ENCODE results near the gene RALGPS1.

The RALGPS1 gene

GRCh38 chr9:127223810-127224177, 309.2 kb downstream of the RALGPS1 start:
- no peaks in the 10 kb centered on the region for H3K9me3 ChIP-seq (ENCODE audit: control extremely low read depth in 1 of 5, control insufficient read depth in 4 of 5, insufficient read depth in 2 of 5, low read depth in 1 of 5, low read length in 4 of 5)
- peaks cover 0 to 23% (median 19%) of the 10 kb centered on the region in 4 experiments for H3K4me1 ChIP-seq (ENCODE audit: control extremely low read depth in 1 of 4, control insufficient read depth in 4 of 4, insufficient read depth in 4 of 4, low read length in 3 of 4)
- peak overlapping the region in 4 of 7 experiments; percentile 30 to 65 (median 60) for H3K4me3 ChIP-seq (ENCODE audit: control insufficient read depth in 1 of 7, extremely low read depth in 1 of 7, insufficient read depth in 4 of 7, low read depth in 2 of 7, low read length in 6 of 7)
- H3K36me3 ChIP-seq (ENCODE audit: control insufficient read depth in 4 of 4, insufficient read depth in 4 of 4, low read length in 3 of 4): no peaks in the 10 kb centered on the region
- ChIA-PET POLR2A (no interaction called here), CTCF (interaction anchor here (1.3 to 2.5 kb wide), 2 partner anchors 9 to 19 kb away, joined by 3 to 20 read pairs; no protein-coding TSS in a partner anchor)
- WGBS (ENCODE audit: insufficient coverage): 49% methylated on average over 6 of the region's 8 CpGs
- DNase-seq: no peak
- peaks cover 3 to 31% (median 7%) of the 10 kb centered on the region in 5 experiments for H3K27me3 ChIP-seq (replicated peaks in 2 of 5; ENCODE audit: control insufficient read depth in 4 of 5, insufficient read depth in 5 of 5, low read length in 4 of 5)
- H3K27ac ChIP-seq (ENCODE audit: insufficient read depth in 1 of 2, low read depth in 1 of 2, low read length in 2 of 2, poor library complexity in 1 of 2, severe bottlenecking in 2 of 2): no peak overlapping the region

GRCh38 chr9:127224178-127224882, 309.7 kb downstream of the RALGPS1 start:
- no peaks in the 10 kb centered on the region for H3K9me3 ChIP-seq (ENCODE audit: control extremely low read depth in 1 of 5, control insufficient read depth in 4 of 5, insufficient read depth in 2 of 5, low read depth in 1 of 5, low read length in 4 of 5)
- ChIA-PET POLR2A (interaction anchor here (0.6 to 1.0 kb wide), 2 partner anchors 197 to 226 kb away, joined by 3 to 4 read pairs; no protein-coding TSS in a partner anchor), CTCF (interaction anchor here (0.5 to 2.5 kb wide), 3 partner anchors 10 to 20 kb away, joined by 3 to 20 read pairs (median 3); no protein-coding TSS in a partner anchor)
- DNase-seq: peak; percentile 87 to 93 (median 92)
- H3K4me1 ChIP-seq (ENCODE audit: control extremely low read depth in 1 of 4, control insufficient read depth in 4 of 4, insufficient read depth in 4 of 4, low read length in 3 of 4): peaks cover 0 to 23% (median 19%) of the 10 kb centered on the region in 4 experiments
- peaks cover 3 to 31% (median 7%) of the 10 kb centered on the region in 5 experiments for H3K27me3 ChIP-seq (replicated peaks in 2 of 5; ENCODE audit: control insufficient read depth in 4 of 5, insufficient read depth in 5 of 5, low read length in 4 of 5)
- under 1% methylated on average over 34 of the region's 56 CpGs for WGBS (ENCODE audit: insufficient coverage)
- H3K4me3 ChIP-seq (ENCODE audit: control insufficient read depth in 1 of 7, extremely low read depth in 1 of 7, insufficient read depth in 4 of 7, low read depth in 2 of 7, low read length in 6 of 7): peak overlapping the region in 6 of 7 experiments; percentile 43 to 69 (median 64)
- H3K36me3 ChIP-seq (ENCODE audit: control insufficient read depth in 4 of 4, insufficient read depth in 4 of 4, low read length in 3 of 4): no peaks in the 10 kb centered on the region
- H3K27ac ChIP-seq (ENCODE audit: insufficient read depth in 1 of 2, low read depth in 1 of 2, low read length in 2 of 2, poor library complexity in 1 of 2, severe bottlenecking in 2 of 2): no peak overlapping the region

GRCh38 chr9:127224883-127225739, 310.5 kb downstream of the RALGPS1 start:
- H3K4me3 ChIP-seq (ENCODE audit: control insufficient read depth in 1 of 7, extremely low read depth in 1 of 7, insufficient read depth in 4 of 7, low read depth in 2 of 7, low read length in 6 of 7): peak overlapping the region; percentile 23 to 73 (median 65)
- no peak overlapping the region for H3K27ac ChIP-seq (ENCODE audit: insufficient read depth in 1 of 2, low read depth in 1 of 2, low read length in 2 of 2, poor library complexity in 1 of 2, severe bottlenecking in 2 of 2)
- CTCF ChIA-PET: interaction anchor here (0.5 to 2.5 kb wide), 3 partner anchors 11 to 20 kb away, joined by 3 to 20 read pairs (median 3); no protein-coding TSS in a partner anchor
- H3K9me3 ChIP-seq (ENCODE audit: control extremely low read depth in 1 of 5, control insufficient read depth in 4 of 5, insufficient read depth in 2 of 5, low read depth in 1 of 5, low read length in 4 of 5): no peaks in the 10 kb centered on the region
- DNase-seq: peak; percentile 81 to 90 (median 87)
- H3K4me1 ChIP-seq (ENCODE audit: control extremely low read depth in 1 of 4, control insufficient read depth in 4 of 4, insufficient read depth in 4 of 4, low read length in 3 of 4): peaks cover 0 to 23% (median 19%) of the 10 kb centered on the region in 4 experiments
- no peaks in the 10 kb centered on the region for H3K36me3 ChIP-seq (ENCODE audit: control insufficient read depth in 4 of 4, insufficient read depth in 4 of 4, low read length in 3 of 4)
- POLR2A ChIA-PET: interaction anchor here (0.6 to 1.0 kb wide), 3 partner anchors 10 to 226 kb away, joined by 3 to 4 read pairs (median 3); no protein-coding TSS in a partner anchor
- WGBS (ENCODE audit: insufficient coverage): 0% methylated on average over 104 of the region's 106 CpGs
- peaks cover 3 to 31% (median 7%) of the 10 kb centered on the region in 5 experiments for H3K27me3 ChIP-seq (replicated peaks in 2 of 5; ENCODE audit: control insufficient read depth in 4 of 5, insufficient read depth in 5 of 5, low read length in 4 of 5)

- WGBS (ENCODE audit: insufficient coverage): 25% methylated on average over 29 of the region's 42 CpGs
- ChIA-PET CTCF (interaction anchor here (1.2 to 1.3 kb wide), 2 partner anchors 12 to 166 kb away, joined by 3 to 4 read pairs; no protein-coding TSS in a partner anchor), POLR2A (interaction anchor here (0.9 kb wide), 1 partner anchor 11 kb away, joined by 3 read pairs; no protein-coding TSS in a partner anchor)
- Histone ChIP-seq H3K36me3 (ENCODE audit: control insufficient read depth in 4 of 4, insufficient read depth in 4 of 4, low read length in 3 of 4) (no peaks in the 10 kb centered on the region), H3K9me3 (ENCODE audit: control extremely low read depth in 1 of 5, control insufficient read depth in 4 of 5, insufficient read depth in 2 of 5, low read depth in 1 of 5, low read length in 4 of 5) (no peaks in the 10 kb centered on the region), H3K4me1 (ENCODE audit: control extremely low read depth in 1 of 4, control insufficient read depth in 4 of 4, insufficient read depth in 4 of 4, low read length in 3 of 4) (peaks cover 0 to 23% (median 19%) of the 10 kb centered on the region in 4 experiments), H3K4me3 (ENCODE audit: control insufficient read depth in 1 of 7, extremely low read depth in 1 of 7, insufficient read depth in 4 of 7, low read depth in 2 of 7, low read length in 6 of 7) (peak overlapping the region in 6 of 7 experiments; percentile 23 to 73 (median 58)), H3K27ac (ENCODE audit: insufficient read depth in 1 of 2, low read depth in 1 of 2, low read length in 2 of 2, poor library complexity in 1 of 2, severe bottlenecking in 2 of 2) (no peak overlapping the region), H3K27me3 (replicated peaks in 2 of 5; ENCODE audit: control insufficient read depth in 4 of 5, insufficient read depth in 5 of 5, low read length in 4 of 5) (peaks cover 3 to 31% (median 7%) of the 10 kb centered on the region in 5 experiments)
- peak in 2 of 3 donors; percentile 8 to 10 for DNase-seq
Observed at GRCh38 chr9:127225801-127226625, 311.4 kb downstream of the RALGPS1 start.

GRCh38 chr9:127229691-127230417, 315.3 kb downstream of the RALGPS1 start:
- no peaks in the 10 kb centered on the region for H3K36me3 ChIP-seq (ENCODE audit: control insufficient read depth in 4 of 4, insufficient read depth in 4 of 4, low read length in 3 of 4)
- H3K27ac ChIP-seq (ENCODE audit: insufficient read depth in 1 of 2, low read depth in 1 of 2, low read length in 2 of 2, poor library complexity in 1 of 2, severe bottlenecking in 2 of 2): no peak overlapping the region
- H3K4me3 ChIP-seq (ENCODE audit: control insufficient read depth in 1 of 7, extremely low read depth in 1 of 7, insufficient read depth in 4 of 7, low read depth in 2 of 7, low read length in 6 of 7): no peak overlapping the region
- CTCF ChIA-PET: interaction anchor here (2.7 kb wide), 1 partner anchor 15 kb away, joined by 7 read pairs; no protein-coding TSS in a partner anchor
- 100% methylated on average over 4 of the region's 4 CpGs for WGBS (ENCODE audit: insufficient coverage)
- POLR2A ChIA-PET: no interaction called here
- peaks cover 0 to 19% (median 7%) of the 10 kb centered on the region in 5 experiments for H3K27me3 ChIP-seq (replicated peaks in 2 of 5; ENCODE audit: control insufficient read depth in 4 of 5, insufficient read depth in 5 of 5, low read length in 4 of 5)
- H3K9me3 ChIP-seq (ENCODE audit: control extremely low read depth in 1 of 5, control insufficient read depth in 4 of 5, insufficient read depth in 2 of 5, low read depth in 1 of 5, low read length in 4 of 5): no peaks in the 10 kb centered on the region
- no peak for DNase-seq
- H3K4me1 ChIP-seq (ENCODE audit: control extremely low read depth in 1 of 4, control insufficient read depth in 4 of 4, insufficient read depth in 4 of 4, low read length in 3 of 4): peaks cover 0 to 11% (median 7%) of the 10 kb centered on the region in 4 experiments

DNA sequence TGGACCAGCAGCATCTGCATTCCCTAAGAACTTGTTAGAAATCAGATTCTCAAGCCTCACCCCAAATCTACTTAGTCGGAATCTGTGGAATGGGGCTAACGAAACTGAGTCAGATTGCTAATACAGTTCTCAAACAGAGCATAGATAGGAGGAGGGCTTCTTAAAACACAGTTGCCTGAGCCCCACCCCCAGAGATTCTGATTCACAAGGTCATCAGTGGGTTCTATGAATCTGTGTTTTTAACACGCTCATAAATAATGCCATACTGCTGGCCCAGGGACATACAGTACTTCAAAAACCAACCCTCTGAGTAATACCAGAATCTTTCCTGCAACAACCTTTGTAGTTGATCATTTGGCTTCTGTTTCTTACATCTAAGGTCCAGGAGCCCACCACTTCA, 317.1 kb downstream of the RALGPS1 start:
- 100% methylated on average over 3 of the region's 3 CpGs for WGBS (ENCODE audit: insufficient coverage)

More for the DNA sequence above, 317.1 kb downstream of the RALGPS1 start:
- Histone ChIP-seq H3K36me3 (ENCODE audit: control insufficient read depth in 4 of 4, insufficient read depth in 4 of 4, low read length in 3 of 4) (no peaks in the 10 kb centered on the region), H3K4me1 (ENCODE audit: control extremely low read depth in 1 of 4, control insufficient read depth in 4 of 4, insufficient read depth in 4 of 4, low read length in 3 of 4) (no peaks in the 10 kb centered on the region), H3K27ac (ENCODE audit: insufficient read depth in 1 of 2, low read depth in 1 of 2, low read length in 2 of 2, poor library complexity in 1 of 2, severe bottlenecking in 2 of 2) (no peak overlapping the region), H3K4me3 (ENCODE audit: control insufficient read depth in 1 of 7, extremely low read depth in 1 of 7, insufficient read depth in 4 of 7, low read depth in 2 of 7, low read length in 6 of 7) (no peak overlapping the region), H3K27me3 (replicated peaks in 2 of 5; ENCODE audit: control insufficient read depth in 4 of 5, insufficient read depth in 5 of 5, low read length in 4 of 5) (peaks cover 0 to 10% (median 2%) of the 10 kb centered on the region in 5 experiments), H3K9me3 (ENCODE audit: control extremely low read depth in 1 of 5, control insufficient read depth in 4 of 5, insufficient read depth in 2 of 5, low read depth in 1 of 5, low read length in 4 of 5) (no peaks in the 10 kb centered on the region)
- CTCF ChIA-PET: no interaction called here
- POLR2A ChIA-PET: no interaction called here
- DNase-seq: no peak
